HepG2 (cell line): ENCODE data around the gene DPYD. TPM values are rescaled to one million over a fixed set of nuclear protein-coding genes. Genes with fewer than 3 reads are reported as not detected.

Experiments
- ATAC-seq: fragments of 200-7000 bp; cut with Tn5 transposase; 3 replicates; pipeline ENCODE4 v1.9.1; 2020; ENCODE audit warnings: mild to moderate bottlenecking, moderate library complexity
- Bru-seq: library from RNA; stranded (reverse); fragments of 400-500 nt; gene quantifications from one replicate; lab custom pipeline; 2021; lab: Mats Ljungman, UMichigan
- BruChase-seq, 2 experiments: library from RNA; stranded (reverse); fragments of 400-500 nt; gene quantifications; one replicate each; lab custom pipeline; 2021; lab: Mats Ljungman, UMichigan
- BruUV-seq: library from RNA; stranded (reverse); fragments of 400-500 nt; replicated peaks from 2 replicates; lab custom pipeline; 2021; lab: Mats Ljungman, UMichigan
- CTCF ChIA-PET: fragments of 300-600 bp; formaldehyde crosslinking; extraction: SDS; loops from one replicate; lab custom pipeline; 2021; ENCODE audit warnings: low total read pairs, inconsistent platforms, low intra/inter-chr PET ratio; lab: Yijun Ruan, JAX
- POLR2A ChIA-PET: fragments of 350-600 bp; sonication (Branson Sonifier 250); formaldehyde crosslinking; loops from one replicate; lab custom pipeline; 2020; ENCODE audit warnings: antibody characterized with exemption, inconsistent platforms; lab: Yijun Ruan, JAX
- DNase-seq: peaks from one replicate; pipeline ENCODE4 v3.0.0-alpha.2; 2015; ENCODE audit warnings: low spot score
- FAIRE-seq: peaks from 3 replicates; lab custom pipeline; 2011; peaks lifted over from hg19 to GRCh38; lab: Jason Lieb, UNC
- H2AFZ ChIP-seq: one replicate; pipeline ENCODE4 v1.6.1; 2011; ENCODE audit warnings: low read length, inconsistent platforms
- H3K27ac ChIP-seq: fragments of 300-600 bp; 3 replicates; pipeline ENCODE4 v1.8.0; 2011; ENCODE audit warnings: mixed run types, mild to moderate bottlenecking, mixed read lengths, low read length, inconsistent platforms; ENCODE audit not compliant: insufficient read depth; ENCODE audit errors: extremely low read length
- H3K27me3 ChIP-seq, 2 experiments: fragments of 200-600 bp in 1 of 2; 2 replicates in 1 of 2; 3 replicates in 1 of 2; pipeline versions ENCODE4 v1.6.0 to v1.8.0; 2011; ENCODE audit warnings: low read length in 2 of 2, mild to moderate bottlenecking in 2 of 2, moderate library complexity in 2 of 2, inconsistent platforms in 1 of 2; ENCODE audit not compliant: insufficient read depth in 2 of 2, control insufficient read depth in 1 of 2
- H3K36me3 ChIP-seq, 2 experiments: fragments of 200-600 bp in 1 of 2; replicated peaks in 1 of 2; 2 replicates in 1 of 2; 3 replicates in 1 of 2; pipeline versions ENCODE4 v1.5.1 to v1.8.0; 2011; ENCODE audit warnings: low read length in 2 of 2, inconsistent platforms in 1 of 2; ENCODE audit not compliant: insufficient read depth in 2 of 2, control insufficient read depth in 1 of 2
- H3K4me1 ChIP-seq: 2 replicates; pipeline ENCODE4 v1.5.1; 2012; ENCODE audit warnings: low read length, inconsistent platforms; ENCODE audit not compliant: insufficient read depth
- H3K4me2 ChIP-seq: 2 replicates; pipeline ENCODE4 v1.6.0; 2011; ENCODE audit warnings: low read depth, low read length, inconsistent platforms
- H3K4me3 ChIP-seq, 3 experiments: fragments of 200-600 bp in 1 of 3; sonication (generic), shearing (Covaris generic) in 1 of 3; replicated peaks in 1 of 3; 2 replicates each; pipeline ENCODE4 v1.5.1; 2011 to 2016; ENCODE audit warnings: low read length in 3 of 3, inconsistent platforms in 2 of 3, low read depth in 2 of 3, mild to moderate bottlenecking in 2 of 3, control low read depth in 1 of 3, mixed read lengths in 1 of 3; ENCODE audit not compliant: insufficient read depth in 1 of 3
- H3K79me2 ChIP-seq: one replicate; pipeline ENCODE4 v1.6.1; 2011; ENCODE audit warnings: low read length, inconsistent platforms; ENCODE audit not compliant: insufficient read depth
- H3K9ac ChIP-seq: 2 replicates; pipeline ENCODE4 v1.6.0; 2011; ENCODE audit warnings: mild to moderate bottlenecking, low read depth, low read length, inconsistent platforms; ENCODE audit not compliant: insufficient read depth
- H3K9me3 ChIP-seq: 2 replicates; pipeline ENCODE4 v1.5.1; 2012; ENCODE audit warnings: mild to moderate bottlenecking, low read length
- H4K20me1 ChIP-seq: 2 replicates; pipeline ENCODE4 v1.6.0; 2011; ENCODE audit warnings: inconsistent platforms, mild to moderate bottlenecking, low read length, moderate library complexity; ENCODE audit not compliant: insufficient read depth
- CEBPG ChIP-seq: IDR thresholded peaks from 2 replicates; pipeline ENCODE4 v1.6.1; 2016
- E2F2 ChIP-seq: sonication (generic); formaldehyde crosslinking; IDR thresholded peaks from 2 replicates; pipeline ENCODE4 v1.4.0; 2020; ENCODE audit warnings: missing genetic modification reagents, borderline replicate concordance
- HOXA7 ChIP-seq: sonication (generic); formaldehyde crosslinking; IDR thresholded peaks from 2 replicates; pipeline ENCODE4 v1.8.1; 2022; ENCODE audit warnings: mild to moderate bottlenecking, missing genetic modification reagents, moderate library complexity
- KDM5A ChIP-seq: fragments of 200-600 bp; sonication (generic); IDR thresholded peaks from 2 replicates; pipeline ENCODE4 v1.7.0; 2018; ENCODE audit warnings: antibody characterized with exemption, mild to moderate bottlenecking, low read length, borderline replicate concordance
- SAP130 ChIP-seq: IDR thresholded peaks from 2 replicates; pipeline ENCODE4 v1.6.1; 2016; ENCODE audit warnings: low read depth
- TFDP1 ChIP-seq: IDR thresholded peaks from 2 replicates; pipeline ENCODE4 v1.6.1; 2016; ENCODE audit warnings: missing compliant biosample characterization, missing genetic modification reagents, borderline replicate concordance
- ZBTB20 ChIP-seq: sonication (generic); formaldehyde crosslinking; IDR thresholded peaks from 2 replicates; pipeline ENCODE4 v1.8.1; 2023; ENCODE audit warnings: missing genetic modification reagents, low read depth, mild to moderate bottlenecking, borderline replicate concordance
- ZNF350 ChIP-seq: sonication (generic); formaldehyde crosslinking; IDR thresholded peaks from 2 replicates; pipeline ENCODE4 v1.4.0; 2020; ENCODE audit warnings: mild to moderate bottlenecking, low read depth, missing genetic modification reagents, borderline replicate concordance
- ZNF687 ChIP-seq: sonication (generic); formaldehyde crosslinking; IDR thresholded peaks from 2 replicates; pipeline ENCODE4 v1.5.1; 2020; ENCODE audit warnings: mild to moderate bottlenecking, missing genetic modification reagents, moderate library complexity
- ZNF703 ChIP-seq: sonication (generic); formaldehyde crosslinking; IDR thresholded peaks from 2 replicates; pipeline ENCODE4 v1.5.1; 2020; ENCODE audit warnings: missing genetic modification reagents, mild to moderate bottlenecking, moderate library complexity, borderline replicate concordance
- WGBS: methylation state at CpG from one replicate; pipeline ENCODE4 v1.1.6; 2017; ENCODE audit warnings: low lambda C conversion rate; 5-methylcytosine and 5-hydroxymethylcytosine counted together
- in situ Hi-C: cut with HindIII; loops from 2 replicates; pipeline ENCODE4 v1.10.0; 2017; ENCODE audit warnings: low pct_unique_long_range_greater_than_20kb; ENCODE audit not compliant: extremely low pct_ligation_motif_present
- intact Hi-C: fragments of 100-400 bp; cut with micrococcal nuclease; formaldehyde crosslinking; loops from one replicate; pipeline ENCODE4 v1.10.0; 2022; ENCODE audit not compliant: unreplicated experiment
- long read RNA-seq, 2 experiments: library from RNA in 1 of 2; library from polyadenylated mRNA in 1 of 2; stranded (forward) in 1 of 2; unstranded in 1 of 2; transcript quantifications; one replicate each; pipeline ENCODE4 v2.0.0, GENCODE V29; 2019 to 2022
- polyA minus RNA-seq, 3 experiments: library from RNA; depleted of rRNA, polyadenylated mRNA; stranded (reverse); fragments of >200 nt; gene quantifications; 2 replicates each; pipeline ENCODE4 v1.2.3, GENCODE V29; 2011; ENCODE audit warnings: low replicate concordance in 1 of 3
- polyA plus RNA-seq, 8 experiments: library from polyadenylated mRNA; depleted of rRNA in 3 of 8; stranded (reverse) in 7 of 8; unstranded in 1 of 8; fragments of >200 nt; fragmentation: Illumina TruSeq in 4 of 8; extraction: Trizol in 4 of 8; gene quantifications; 2 replicates each; pipeline versions ENCODE4 v1.2.1 to v1.2.3, GENCODE V29; 2011 to 2016; ENCODE audit warnings: low read depth in 4 of 8, missing spikeins in 1 of 8, mixed read lengths in 1 of 8; ENCODE audit not compliant: insufficient read depth in 1 of 8
- total RNA-seq, 5 experiments: library from RNA; depleted of rRNA; stranded (reverse); fragments of >200 nt; fragmentation: Illumina TruSeq; extraction: Trizol; gene quantifications; 2 replicates each; pipeline ENCODE4 v1.2.3, GENCODE V29; 2016; ENCODE audit warnings: low read depth in 1 of 5

The DPYD gene
- total RNA-seq (2016; rRNA removed; fragmentation: Illumina TruSeq; extraction: Trizol), result 3.4 and 3.8 TPM in 2 replicates
- 0.30 and 0.79 TPM in 2 replicates for total RNA-seq (2016; cell fraction: cytosol; rRNA removed; fragmentation: Illumina TruSeq; extraction: Trizol; ENCODE audit: low read depth)
- total RNA-seq (2016; cell fraction: insoluble cytoplasmic fraction; rRNA removed; fragmentation: Illumina TruSeq; extraction: Trizol), result 3.4 and 3.7 TPM in 2 replicates
- 0.65 and 0.93 TPM in 2 replicates for total RNA-seq (2016; cell fraction: membrane; rRNA removed; fragmentation: Illumina TruSeq; extraction: Trizol)
- 6.6 and 8.7 TPM in 2 replicates for total RNA-seq (2016; cell fraction: nucleus; rRNA removed; fragmentation: Illumina TruSeq; extraction: Trizol)
- polyA plus RNA-seq (2011; rRNA removed), result 1.3 and 1.9 TPM in 2 replicates
- polyA plus RNA-seq (2011; cell fraction: cytosol; rRNA removed), result 0.71 and 1.7 TPM in 2 replicates
- polyA plus RNA-seq (2011; cell fraction: nucleus; rRNA removed), result 0.85 and 1.5 TPM in 2 replicates
- 3.0 and 4.7 TPM in 2 replicates for polyA plus RNA-seq (2012)
- polyA plus RNA-seq (2016; cell fraction: cytosol; fragmentation: Illumina TruSeq; extraction: Trizol; ENCODE audit: low read depth), result 0.05 TPM in 2 replicates
- 2.0 and 2.5 TPM in 2 replicates for polyA plus RNA-seq (2016; cell fraction: insoluble cytoplasmic fraction; fragmentation: Illumina TruSeq; extraction: Trizol; ENCODE audit: low read depth)
- polyA plus RNA-seq (2016; cell fraction: membrane; fragmentation: Illumina TruSeq; extraction: Trizol; ENCODE audit: low read depth), result 0.40 and 0.43 TPM in 2 replicates
- polyA plus RNA-seq (2016; cell fraction: nucleus; fragmentation: Illumina TruSeq; extraction: Trizol; ENCODE audit: insufficient read depth, low read depth), result 1.2 and 1.4 TPM in 2 replicates
- polyA minus RNA-seq (2011; rRNA and poly(A)+ RNA removed; ENCODE audit: low replicate concordance), result 5.7 and 22.6 TPM in 2 replicates
- 1.6 and 3.3 TPM in 2 replicates for polyA minus RNA-seq (2011; cell fraction: cytosol; rRNA and poly(A)+ RNA removed)
- 24.5 and 31.8 TPM in 2 replicates for polyA minus RNA-seq (2011; cell fraction: nucleus; rRNA and poly(A)+ RNA removed)
- percentile 42 among the genes with signal in this experiment for Bru-seq, nascent RNA
- percentile 33 among the genes with signal in this experiment for BruChase-seq, experiment 1, labeled RNA remaining after a 6-hour chase
- BruChase-seq, experiment 2, labeled RNA remaining after a 2-hour chase, result percentile 38 among the genes with signal in this experiment
- long read RNA-seq, experiment 1, full-length matches to known transcripts, result 1 of 2 reads
- long read RNA-seq, experiment 1, partial matches to known transcripts, result 0 of 2 reads
- long read RNA-seq, experiment 1, other reads (novel, unspliced or antisense), result 1 of 2 reads
- long read RNA-seq, experiment 2, partial matches to known transcripts, result 0 of 6 reads
- long read RNA-seq, experiment 2, other reads (novel, unspliced or antisense), result 6 of 6 reads

- H3K4me1 ChIP-seq, result peaks cover 40% of the 10 kb centered on the region
- H3K4me2 ChIP-seq, result peak within 1 kb of the TSS; percentile 81
- peak within 1 kb of the TSS; percentile 95 for H2AFZ ChIP-seq
- H3K36me3 ChIP-seq, result no peaks in the 10 kb centered on the region
- ChIA-PET POLR2A (interaction anchor here (0.8 to 2.0 kb wide), 2 partner anchors 9 to 14 kb away, joined by 3 to 14 read pairs; no protein-coding TSS in a partner anchor), CTCF (no interaction called here)
- FAIRE-seq (no peak), ATAC-seq (peak; percentile 98), DNase-seq (peak; percentile 60)
- peak within 1 kb of the TSS; percentile 70 to 81 (median 76) for H3K4me3 ChIP-seq
- WGBS, result 0% methylated on average over 11 of the region's 50 CpGs
- peak within 1 kb of the TSS; percentile 61 for H3K9ac ChIP-seq
- H4K20me1 ChIP-seq, result no peaks in the 10 kb centered on the region
- peak within 1 kb of the TSS; percentile 71 for H3K27ac ChIP-seq
- intact Hi-C loops (no loop called here), in situ Hi-C loops (no loop called here)
- no peaks in the 10 kb centered on the region; a peak in 2 of 5 replicates for H3K27me3 ChIP-seq
- H3K79me2 ChIP-seq, result no peaks in the 10 kb centered on the region
- H3K9me3 ChIP-seq, result no peaks in the 10 kb centered on the region
- BruUV-seq, result no TSS peak
- TF ChIP-seq HOXA7 (no peak), ZNF703 (CRISPR knock-in tag) (no peak), KDM5A (no peak), CEBPG (CRISPR knock-in tag) (no peak), ZNF350 (CRISPR knock-in tag) (0 out of 2 replicates have a peak, but pooled peaks have one; percentile 17), ZBTB20 (CRISPR knock-in tag) (no peak), SAP130 (CRISPR knock-in tag) (peak; percentile 74), TFDP1 (CRISPR knock-in tag) (0 out of 2 replicates have a peak, but pooled peaks have one; percentile 19), E2F2 (CRISPR knock-in tag) (no peak), ZNF687 (peak; percentile 72)
Observed at GRCh38 chr1:97920832-97921571, at the start of gene DPYD. Gene DPYD (minus strand): TSS chr1:97921034. CDS start chr1:97920922, 112 bp downstream.
